Brain microvascular endothelial cell (primary cell): ENCODE measurements around the gene TMEM178B.

ENCODE experiments used
- DNase-seq: peaks from one replicate; pipeline ENCODE4 v3.0.0-alpha.2; 2020
- H3K27ac ChIP-seq: fragments of 250-450 bp; sonication (Bioruptor Pico); 2 replicates; pipeline ENCODE4 v1.5.1; 2020; ENCODE audit warnings: mild to moderate bottlenecking, moderate library complexity
- H3K27me3 ChIP-seq: fragments of 250-450 bp; sonication (Bioruptor Pico); replicated peaks from 2 replicates; pipeline ENCODE4 v1.5.1; 2020; ENCODE audit warnings: mild to moderate bottlenecking
- H3K36me3 ChIP-seq: fragments of 250-450 bp; sonication (Bioruptor Pico); replicated peaks from 2 replicates; pipeline ENCODE4 v1.5.1; 2020; ENCODE audit warnings: mild to moderate bottlenecking
- H3K4me3 ChIP-seq: 2 replicates; pipeline ENCODE4 v1.5.1; 2011; ENCODE audit warnings: low read depth, mild to moderate bottlenecking, control low read depth, low read length, moderate library complexity
- CTCF ChIP-seq: IDR thresholded peaks from 2 replicates; pipeline ENCODE4 v1.5.1; 2011; ENCODE audit warnings: low read depth, mild to moderate bottlenecking, moderate library complexity, low read length, control low read depth, inconsistent platforms; ENCODE audit errors: missing control alignments
- in situ Hi-C: cut with HindIII; loops from 2 replicates; pipeline ENCODE4 v1.10.0; 2017; ENCODE audit warnings: low sequenced_read_pairs, low pct_ligation_motif_present

Gene TMEM178B

GRCh38 chr7:141527076-141527475 is 453.2 kb downstream of the TMEM178B start:
- no peak for TF ChIP-seq CTCF
- H3K27me3 ChIP-seq = no peaks in the 10 kb centered on the region
- no peaks in the 10 kb centered on the region for H3K36me3 ChIP-seq
- in situ Hi-C loops = no loop called here
- no peak for DNase-seq
- H3K27ac ChIP-seq = no peak overlapping the region
- H3K4me3 ChIP-seq = no peak overlapping the region

DNA sequence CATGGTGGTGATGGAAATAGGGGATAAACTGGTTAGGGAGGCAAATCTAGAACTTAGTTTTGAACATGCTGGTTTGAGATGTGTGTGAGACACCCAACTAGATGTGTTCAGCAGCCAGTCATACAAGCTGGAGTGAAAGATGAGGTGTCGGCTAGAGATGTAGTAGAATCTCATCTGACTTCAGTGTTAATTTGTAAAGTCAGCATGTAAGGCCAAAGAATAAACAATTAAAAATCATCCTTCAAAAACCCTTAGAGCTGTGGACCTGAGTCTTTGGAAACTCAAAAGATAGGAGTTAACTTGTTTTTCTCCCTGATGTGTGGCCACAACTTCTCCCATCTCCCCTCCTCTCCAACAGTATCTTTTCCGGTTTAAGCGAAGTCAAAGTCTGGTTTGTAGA is 454.5 kb downstream of the TMEM178B start:
- H3K36me3 ChIP-seq = no peaks in the 10 kb centered on the region
- H3K27me3 ChIP-seq = no peaks in the 10 kb centered on the region
- in situ Hi-C loops = no loop called here
- no peak for DNase-seq
- no peak for TF ChIP-seq CTCF
- H3K27ac ChIP-seq = no peak overlapping the region
- no peak overlapping the region for H3K4me3 ChIP-seq
